GM23248 (cell line): ENCODE measurements around the gene PLEKHM2. TPM values are rescaled to one million over a fixed set of nuclear protein-coding genes. Genes with fewer than 3 reads are reported as not detected.

Experiments used
- DNase-seq: peaks from one replicate; pipeline ENCODE4 v3.0.0-alpha.2; 2015
- H2AFZ ChIP-seq: fragments of 200-600 bp; sonication (generic); 2 replicates; pipeline ENCODE4 v1.6.1; 2016; ENCODE audit warnings: antibody characterized with exemption
- H3F3A ChIP-seq: fragments of 200-600 bp; sonication (generic); 2 replicates; pipeline ENCODE4 v1.6.1; 2016; ENCODE audit warnings: mild to moderate bottlenecking, antibody characterized with exemption, mixed run types; ENCODE audit not compliant: insufficient read depth
- H3K27ac ChIP-seq: fragments of 200-600 bp; sonication (generic); 2 replicates; pipeline ENCODE4 v1.5.1; 2016; ENCODE audit warnings: mild to moderate bottlenecking
- H3K27me3 ChIP-seq: fragments of 200-600 bp; sonication (generic); replicated peaks from 2 replicates; pipeline ENCODE4 v1.6.1; 2016; ENCODE audit warnings: mild to moderate bottlenecking; ENCODE audit not compliant: insufficient read depth
- H3K36me3 ChIP-seq: fragments of 200-600 bp; sonication (generic); 2 replicates; pipeline ENCODE4 v1.6.1; 2016; ENCODE audit warnings: low read depth, mild to moderate bottlenecking
- H3K4me1 ChIP-seq: fragments of 200-600 bp; sonication (generic); 2 replicates; pipeline ENCODE4 v1.6.1; 2016; ENCODE audit warnings: mild to moderate bottlenecking; ENCODE audit not compliant: insufficient read depth
- H3K4me2 ChIP-seq: fragments of 200-600 bp; sonication (generic); one replicate; pipeline ENCODE4 v1.6.1; 2016; ENCODE audit warnings: mild to moderate bottlenecking; ENCODE audit not compliant: unreplicated experiment
- H3K4me3 ChIP-seq: fragments of 200-600 bp; sonication (generic); 2 replicates; pipeline ENCODE4 v1.5.1; 2016; ENCODE audit warnings: mild to moderate bottlenecking
- H3K79me2 ChIP-seq: fragments of 200-600 bp; sonication (generic); 2 replicates; pipeline ENCODE4 v1.6.1; 2016; ENCODE audit warnings: mild to moderate bottlenecking; ENCODE audit not compliant: insufficient read depth
- H3K9ac ChIP-seq: fragments of 200-600 bp; sonication (generic); 2 replicates; pipeline ENCODE4 v1.6.1; 2016; ENCODE audit warnings: mild to moderate bottlenecking
- H3K9me2 ChIP-seq: fragments of 200-600 bp; sonication (generic); 2 replicates; pipeline ENCODE4 v1.6.1; 2016; ENCODE audit warnings: mixed run types, mild to moderate bottlenecking, moderate library complexity; ENCODE audit not compliant: insufficient read depth
- H3K9me3 ChIP-seq: fragments of 200-600 bp; sonication (generic); one replicate; pipeline ENCODE4 v1.6.1; 2017; ENCODE audit warnings: low read depth
- H4K20me1 ChIP-seq: fragments of 200-600 bp; sonication (generic); 2 replicates; pipeline ENCODE4 v1.6.0; 2016; ENCODE audit not compliant: insufficient read depth
- EZH2 ChIP-seq: fragments of 200-600 bp; sonication (generic); IDR thresholded peaks from 2 replicates; pipeline ENCODE4 v1.6.1; 2018; ENCODE audit warnings: antibody characterized with exemption, mild to moderate bottlenecking; ENCODE audit not compliant: insufficient read depth, poor library complexity, severe bottlenecking
- EZH2phosphoT487 ChIP-seq: fragments of 200-600 bp; sonication (generic); IDR thresholded peaks from 2 replicates; pipeline ENCODE4 v1.6.1; 2018; ENCODE audit warnings: antibody characterized with exemption, moderate library complexity, mild to moderate bottlenecking, low read depth; ENCODE audit not compliant: insufficient read depth
- WGBS, 2 experiments: methylation state at CpG; one replicate each; pipeline ENCODE4 v1.1.6; 2015 to 2017; ENCODE audit warnings: low lambda C conversion rate in 2 of 2, low coverage in 1 of 2; ENCODE audit errors: missing lambda C conversion rate in 2 of 2; 5-methylcytosine and 5-hydroxymethylcytosine counted together
- in situ Hi-C: fragments of 300-500 bp; cut with MboI; formaldehyde crosslinking; loops from 2 replicates; pipeline ENCODE4 v1.15.0; 2020
- polyA plus RNA-seq: library from polyadenylated mRNA; unstranded; fragments of >200 nt; fragmentation: Nextera tagmentation; extraction: Ambion mirVana; gene quantifications from 2 replicates; pipeline ENCODE4 v1.2.1, GENCODE V29; 2016
- total RNA-seq: library from RNA; depleted of rRNA; stranded (reverse); fragments of >200 nt; shearing (Covaris generic); gene quantifications from 2 replicates; pipeline ENCODE4 v1.2.3, GENCODE V29; 2014

Gene PLEKHM2
- total and polyA plus RNA-seq, 2 experiments from 2014 or later: 14.9 to 52.9 TPM

DNA sequence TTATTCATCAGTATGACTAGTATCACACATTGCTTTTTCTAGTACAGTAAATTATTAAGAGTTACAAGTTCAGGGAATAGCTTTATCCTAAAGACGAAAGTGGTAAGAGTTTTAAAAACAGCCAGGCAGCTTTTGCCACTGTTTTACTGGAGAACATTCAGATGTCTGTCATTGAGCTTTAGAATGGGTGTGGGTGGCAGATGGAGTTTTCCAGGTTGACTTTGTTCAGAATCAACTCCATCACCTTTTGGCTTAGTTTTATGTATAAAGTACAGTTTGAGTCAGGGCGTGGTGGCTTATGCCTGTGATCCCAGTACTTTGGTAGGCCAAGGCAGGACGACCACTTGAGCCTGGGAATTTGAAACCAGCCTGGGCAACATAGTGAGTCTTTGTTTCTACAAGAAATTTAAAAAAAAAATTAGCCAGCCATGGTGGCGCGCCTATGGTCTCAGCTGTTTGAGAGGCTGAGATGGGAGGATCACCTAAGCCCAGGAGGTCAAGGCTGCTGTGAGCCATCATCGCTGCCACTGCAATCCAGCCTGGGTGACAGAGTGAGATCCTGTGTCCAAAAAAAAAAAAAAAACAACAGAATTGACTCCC, 29.9 kb upstream of the PLEKHM2 start:
- Histone ChIP-seq H3K27ac (no peak overlapping the region), H3K27me3 (no peaks in the 10 kb centered on the region), H3K79me2 (peaks cover 13% of the 10 kb centered on the region; the same call in 1 of the 2 replicates), H3K36me3 (peaks cover 50% of the 10 kb centered on the region), H3K4me3 (no peak overlapping the region), H3K9me3 (no peaks in the 10 kb centered on the region), H3K9ac (no peak overlapping the region), H3K4me1 (no peaks in the 10 kb centered on the region), H4K20me1 (no peaks in the 10 kb centered on the region), H2AFZ (no peak overlapping the region), H3K4me2 (no peak overlapping the region), H3F3A (no peaks in the 10 kb centered on the region; the same call in 1 of the 2 replicates), H3K9me2 (no peaks in the 10 kb centered on the region)
- WGBS, 2 experiments: 92% methylated on average over 6 of the region's 6 CpGs
- DNase-seq: no peak
- TF ChIP-seq EZH2 (no peak), EZH2phosphoT487 (no peak)
- in situ Hi-C loops: no loop called here

DNA sequence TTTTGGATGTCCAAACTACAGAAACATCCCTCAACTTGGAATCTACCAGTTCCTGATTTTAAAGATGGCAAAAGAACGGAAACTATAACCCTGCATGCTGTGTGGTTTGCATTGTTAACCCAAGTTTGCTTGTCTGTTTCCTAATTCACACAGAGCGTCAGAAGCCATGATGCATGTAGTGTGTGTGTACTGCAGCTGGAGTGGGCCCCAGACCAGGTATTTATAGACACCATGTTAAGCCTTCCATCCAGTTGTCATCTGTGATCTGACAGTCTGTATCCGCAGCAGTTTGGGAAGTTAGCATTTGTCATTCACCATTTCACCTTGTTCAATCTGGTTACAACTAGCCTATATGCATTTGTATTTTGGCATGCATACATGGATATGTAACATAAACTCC, 27.7 kb upstream of the PLEKHM2 start:
- no peak overlapping the region for H3K27ac ChIP-seq
- no peak overlapping the region for H3K4me3 ChIP-seq
- peaks cover 60% of the 10 kb centered on the region for H3K36me3 ChIP-seq
- TF ChIP-seq EZH2 (no peak), EZH2phosphoT487 (no peak)
- in situ Hi-C loops: no loop called here
- 97 to 98% methylated on average over 3 of the region's 3 CpGs for WGBS, 2 experiments
- no peak for DNase-seq
- H3K4me2 ChIP-seq: no peak overlapping the region
- 0 out of 2 replicates have a peak, but pooled peaks cover 10% of the 10 kb centered on the region for H3K79me2 ChIP-seq
- H3K27me3 ChIP-seq: no peaks in the 10 kb centered on the region
- no peaks in the 10 kb centered on the region for H3K4me1 ChIP-seq
- no peak overlapping the region for H2AFZ ChIP-seq
- H3F3A ChIP-seq: no peaks in the 10 kb centered on the region; the same call in 1 of the 2 replicates
- H3K9ac ChIP-seq: no peak overlapping the region
- H3K9me2 ChIP-seq: no peaks in the 10 kb centered on the region
- no peaks in the 10 kb centered on the region for H3K9me3 ChIP-seq
- no peaks in the 10 kb centered on the region for H4K20me1 ChIP-seq

DNA sequence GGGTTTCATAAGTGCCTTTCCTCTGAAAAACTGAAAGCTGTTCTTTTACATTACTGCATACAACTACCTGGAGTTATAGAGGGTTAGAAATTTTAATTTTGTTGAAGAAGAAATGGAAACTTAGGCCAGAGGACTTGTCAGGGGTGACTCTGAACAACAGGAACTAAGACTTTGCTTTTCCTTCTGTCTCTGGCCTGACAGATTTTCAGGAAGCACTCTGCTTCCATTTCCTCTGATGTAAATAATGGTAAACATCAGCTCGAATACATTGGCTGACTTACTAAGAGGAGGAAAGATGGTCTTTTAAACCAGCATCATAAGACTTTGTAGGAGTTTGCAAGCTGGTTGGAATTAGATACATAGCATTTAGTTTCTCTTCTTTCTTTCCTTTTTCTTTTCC, 27.1 kb upstream of the PLEKHM2 start:
- 0 out of 2 replicates have a peak, but pooled peaks cover 10% of the 10 kb centered on the region for H3K79me2 ChIP-seq
- no peaks in the 10 kb centered on the region for H3K27me3 ChIP-seq
- peaks cover 65% of the 10 kb centered on the region for H3K36me3 ChIP-seq
- H3K27ac ChIP-seq: no peak overlapping the region
- no peaks in the 10 kb centered on the region; the same call in 1 of the 2 replicates for H3F3A ChIP-seq
- no peak overlapping the region for H3K4me2 ChIP-seq
- 13 to 16% methylated on average over 1 of the region's 1 CpG for WGBS, 2 experiments
- no peak for TF ChIP-seq EZH2
- no peak for TF ChIP-seq EZH2phosphoT487
- no peaks in the 10 kb centered on the region for H4K20me1 ChIP-seq
- in situ Hi-C loops: no loop called here
- no peak overlapping the region for H3K4me3 ChIP-seq
- H3K4me1 ChIP-seq: no peaks in the 10 kb centered on the region
- H3K9me3 ChIP-seq: no peaks in the 10 kb centered on the region
- H3K9me2 ChIP-seq: no peaks in the 10 kb centered on the region
- H3K9ac ChIP-seq: no peak overlapping the region
- no peak overlapping the region for H2AFZ ChIP-seq
- no peak for DNase-seq

DNA sequence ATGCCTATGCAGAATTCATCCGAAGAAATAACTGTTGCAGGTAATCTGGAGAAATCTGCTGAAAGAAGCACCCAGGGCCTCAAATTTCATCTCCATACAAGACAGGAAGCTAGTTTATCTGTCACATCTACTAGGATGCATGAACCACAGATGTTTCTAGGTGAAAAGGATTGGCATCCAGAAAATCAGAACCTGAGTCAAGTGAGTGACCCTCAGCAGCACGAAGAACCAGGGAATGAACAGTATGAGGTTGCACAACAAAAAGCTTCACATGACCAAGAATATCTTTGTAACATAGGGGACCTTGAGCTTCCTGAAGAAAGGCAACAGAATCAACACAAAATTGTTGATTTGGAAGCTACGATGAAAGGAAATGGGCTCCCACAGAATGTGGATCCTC, 24.0 kb upstream of the PLEKHM2 start:
- WGBS, 2 experiments: 98 to 99% methylated on average over 3 of the region's 3 CpGs
- Histone ChIP-seq H3K4me2 (no peak overlapping the region), H3K36me3 (peaks cover 49% of the 10 kb centered on the region), H3K9me2 (no peaks in the 10 kb centered on the region), H4K20me1 (no peaks in the 10 kb centered on the region), H3K9ac (no peak overlapping the region), H3K9me3 (no peaks in the 10 kb centered on the region), H3K27ac (no peak overlapping the region), H3K4me1 (no peaks in the 10 kb centered on the region), H2AFZ (no peak overlapping the region), H3K79me2 (peaks cover 6% of the 10 kb centered on the region; the same call in 1 of the 2 replicates), H3K27me3 (no peaks in the 10 kb centered on the region), H3F3A (no peaks in the 10 kb centered on the region), H3K4me3 (no peak overlapping the region)
- no peak for DNase-seq
- TF ChIP-seq EZH2 (no peak), EZH2phosphoT487 (no peak)
- in situ Hi-C loops: no loop called here

DNA sequence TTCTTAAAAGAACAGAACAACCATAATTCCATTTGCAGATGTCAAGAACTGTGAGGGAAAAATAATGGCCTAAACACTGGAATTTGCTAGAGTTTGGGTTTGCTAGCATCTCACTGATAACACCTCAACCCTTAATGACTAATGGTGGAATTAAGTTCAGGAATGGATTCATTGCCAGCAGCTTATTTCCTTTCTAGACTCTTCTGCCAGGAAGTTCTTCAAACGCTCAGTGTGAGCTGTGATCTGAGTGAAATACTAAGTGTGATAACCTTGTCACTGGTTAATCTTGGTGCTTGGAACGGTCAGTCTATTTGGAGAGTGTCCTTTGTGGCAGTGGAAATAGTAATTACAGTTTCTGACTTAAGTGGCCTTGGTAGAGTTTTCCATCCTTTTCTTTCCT, 21.6 kb upstream of the PLEKHM2 start:
- H3F3A ChIP-seq: no peaks in the 10 kb centered on the region
- DNase-seq: no peak
- H4K20me1 ChIP-seq: no peaks in the 10 kb centered on the region
- no peaks in the 10 kb centered on the region for H3K9me2 ChIP-seq
- no peaks in the 10 kb centered on the region for H3K9me3 ChIP-seq
- H2AFZ ChIP-seq: no peak overlapping the region
- H3K4me2 ChIP-seq: no peak overlapping the region
- no peaks in the 10 kb centered on the region; the same call in 1 of the 2 replicates for H3K79me2 ChIP-seq
- 69 to 76% methylated on average over 2 of the region's 2 CpGs for WGBS, 2 experiments
- H3K27ac ChIP-seq: no peak overlapping the region
- in situ Hi-C loops: no loop called here
- H3K27me3 ChIP-seq: no peaks in the 10 kb centered on the region
- TF ChIP-seq EZH2phosphoT487 (no peak), EZH2 (no peak)
- H3K4me1 ChIP-seq: no peaks in the 10 kb centered on the region
- H3K36me3 ChIP-seq: peaks cover 36% of the 10 kb centered on the region
- H3K9ac ChIP-seq: no peak overlapping the region
- H3K4me3 ChIP-seq: no peak overlapping the region
